Naive thymus-derived CD8-positive, alpha-beta T cell (primary cell): Measurements from ENCODE around the gene NR5A1. TPM values are rescaled to one million over a fixed set of nuclear protein-coding genes. Genes with fewer than 3 reads are reported as not detected.

Experiments
- ATAC-seq, 2 donors: fragments of 150-1000 bp; cut with Tn5 transposase in 1 of 2; sonication (Bioruptor Pico), chemical (Tn5 transposase) in 1 of 2; 1 replicate in 1 of 2; 2 replicates in 1 of 2; pipeline ENCODE4 v1.10.0; 2021; ENCODE audit warnings: mild to moderate bottlenecking in 2 of 2, moderate library complexity in 2 of 2
- POLR2A ChIA-PET: fragments of 350-600 bp; sonication (Branson Sonifier 250); formaldehyde crosslinking; loops from one replicate; lab custom pipeline; 2021; ENCODE audit warnings: antibody characterized with exemption; lab: Charles Lee
- DNase-seq, 10 donors: peaks; one replicate each; pipeline versions ENCODE4 v3.0.0 to v3.0.0-alpha.2; 2020 to 2022
- H3K27ac Mint-ChIP-seq, 10 donors: one replicate each; pipeline ENCODE4 v1.8.0; 2020 to 2022; ENCODE audit warnings: mild to moderate bottlenecking in 10 of 10, mixed read lengths in 10 of 10, moderate library complexity in 4 of 10, inconsistent platforms in 1 of 10
- H3K27me3 Mint-ChIP-seq, 5 donors: one replicate each; pipeline ENCODE4 v1.8.0; 2021 to 2022; ENCODE audit warnings: mixed read lengths in 5 of 5
- H3K36me3 Mint-ChIP-seq, 3 donors: one replicate each; pipeline ENCODE4 v1.8.0; 2020 to 2022; ENCODE audit warnings: mixed read lengths in 3 of 3, mild to moderate bottlenecking in 2 of 3, inconsistent platforms in 1 of 3
- H3K4me1 Mint-ChIP-seq, 4 donors: one replicate each; pipeline ENCODE4 v1.8.0; 2021 to 2022; ENCODE audit warnings: mixed read lengths in 4 of 4
- H3K4me3 Mint-ChIP-seq, 10 donors: one replicate each; pipeline ENCODE4 v1.8.0; 2020 to 2022; ENCODE audit warnings: mild to moderate bottlenecking in 10 of 10, mixed read lengths in 10 of 10, moderate library complexity in 6 of 10, inconsistent platforms in 1 of 10
- H3K9me3 Mint-ChIP-seq, 9 donors: one replicate each; pipeline ENCODE4 v1.8.0; 2020 to 2022; ENCODE audit warnings: mixed read lengths in 9 of 9, mild to moderate bottlenecking in 3 of 9, inconsistent platforms in 1 of 9, moderate library complexity in 1 of 9
- polyA plus RNA-seq, 3 donors: library from polyadenylated mRNA; unstranded; fragments of 300-500 nt; fragmentation: Illumina TruSeq; gene quantifications; one replicate each; pipeline ENCODE4 v1.2.3, GENCODE V29; 2021
- total RNA-seq, 8 experiments: library from RNA in 2 of 8; stranded (reverse) in 2 of 8; gene quantifications; one replicate each; pipeline ENCODE4 v1.2.3 and lab custom pipeline; 2021 to 2026

Gene NR5A1
- total and polyA plus RNA-seq, 5 experiments from 2014 or later, result not detected

GRCh38 chr9:124457887-124458431 lies 49.2 kb downstream of the NR5A1 start:
- POLR2A ChIA-PET, result no interaction called here
- Mint-ChIP-seq H3K4me3 (no peak overlapping the region), H3K36me3 (peaks cover 0 to 4% (median 0%) of the 10 kb centered on the region in 3 donors), H3K9me3 (peaks cover 0 to 14% (median 0%) of the 10 kb centered on the region in 9 donors), H3K27me3 (peaks cover 0 to 13% (median 0%) of the 10 kb centered on the region in 5 donors), H3K27ac (peak overlapping the region in 1 of 10 donors; percentile 72), H3K4me1 (no peaks in the 10 kb centered on the region)
- ATAC-seq (no peak), DNase-seq (no peak)

- Mint-ChIP-seq H3K4me1 (no peaks in the 10 kb centered on the region), H3K27me3 (peaks cover 3 to 18% (median 5%) of the 10 kb centered on the region in 5 donors), H3K27ac (peak overlapping the region in 3 of 10 donors; percentile 51 to 79 (median 72)), H3K4me3 (no peak overlapping the region), H3K36me3 (peaks cover 0 to 4% (median 0%) of the 10 kb centered on the region in 3 donors), H3K9me3 (peaks cover 0 to 14% (median 0%) of the 10 kb centered on the region in 9 donors)
- POLR2A ChIA-PET, result no interaction called here
- DNase-seq (no peak), ATAC-seq (no peak)
Observed at GRCh38 chr9:124457079-124457886, 49.9 kb downstream of the NR5A1 start.

GRCh38 chr9:124456341-124457078 lies 50.7 kb downstream of the NR5A1 start:
- peaks cover 0 to 1% (median 0%) of the 10 kb centered on the region in 4 donors for H3K4me1 Mint-ChIP-seq
- ATAC-seq, result no peak
- H3K9me3 Mint-ChIP-seq, result peaks cover 0 to 12% (median 0%) of the 10 kb centered on the region in 9 donors
- peak overlapping the region in 1 of 10 donors; percentile 79 for H3K27ac Mint-ChIP-seq
- DNase-seq, result no peak
- peaks cover 3 to 25% (median 10%) of the 10 kb centered on the region in 5 donors for H3K27me3 Mint-ChIP-seq
- POLR2A ChIA-PET, result no interaction called here
- H3K36me3 Mint-ChIP-seq, result peaks cover 0 to 4% (median 0%) of the 10 kb centered on the region in 3 donors
- no peak overlapping the region for H3K4me3 Mint-ChIP-seq

- no peak overlapping the region for H3K27ac Mint-ChIP-seq
Observed at GRCh38 chr9:124455820-124456219, 51.4 kb downstream of the NR5A1 start.

GRCh38 chr9:124454791-124455443 lies 52.3 kb downstream of the NR5A1 start:
- H3K36me3 Mint-ChIP-seq, result peaks cover 0 to 4% (median 0%) of the 10 kb centered on the region in 3 donors
- no peaks in the 10 kb centered on the region for H3K9me3 Mint-ChIP-seq
- peaks cover 8 to 39% (median 24%) of the 10 kb centered on the region in 5 donors for H3K27me3 Mint-ChIP-seq
- no peak for DNase-seq
- no peak for ATAC-seq
- peaks cover 0 to 12% (median 2%) of the 10 kb centered on the region in 4 donors for H3K4me1 Mint-ChIP-seq
- no peak overlapping the region for H3K4me3 Mint-ChIP-seq
- no peak overlapping the region for H3K27ac Mint-ChIP-seq
- POLR2A ChIA-PET, result no interaction called here

More at GRCh38 chr9:124455820-124456219, 51.4 kb downstream of the NR5A1 start:
- no peak for ATAC-seq
- POLR2A ChIA-PET, result no interaction called here
- Mint-ChIP-seq H3K27me3 (peaks cover 4 to 31% (median 17%) of the 10 kb centered on the region in 5 donors), H3K36me3 (peaks cover 0 to 4% (median 0%) of the 10 kb centered on the region in 3 donors), H3K4me3 (no peak overlapping the region), H3K9me3 (peaks cover 0 to 6% (median 0%) of the 10 kb centered on the region in 9 donors), H3K4me1 (peaks cover 0 to 6% (median 1%) of the 10 kb centered on the region in 4 donors)
- DNase-seq, result no peak

- Mint-ChIP-seq H3K27me3 (peaks cover 11 to 45% (median 29%) of the 10 kb centered on the region in 5 donors), H3K27ac (no peak overlapping the region), H3K36me3 (peaks cover 0 to 4% (median 0%) of the 10 kb centered on the region in 3 donors), H3K4me1 (peaks cover 0 to 12% (median 2%) of the 10 kb centered on the region in 4 donors), H3K9me3 (no peaks in the 10 kb centered on the region), H3K4me3 (no peak overlapping the region)
- ATAC-seq, result no peak
- no peak for DNase-seq
- POLR2A ChIA-PET, result no interaction called here
Observed at GRCh38 chr9:124454296-124454695, 52.9 kb downstream of the NR5A1 start.

GRCh38 chr9:124453586-124454191 lies 53.5 kb downstream of the NR5A1 start:
- Mint-ChIP-seq H3K4me3 (no peak overlapping the region), H3K4me1 (peaks cover 0 to 12% (median 2%) of the 10 kb centered on the region in 4 donors), H3K9me3 (no peaks in the 10 kb centered on the region), H3K27ac (no peak overlapping the region), H3K27me3 (peaks cover 11 to 50% (median 29%) of the 10 kb centered on the region in 5 donors), H3K36me3 (peaks cover 0 to 4% (median 0%) of the 10 kb centered on the region in 3 donors)
- ATAC-seq (no peak), DNase-seq (no peak)
- POLR2A ChIA-PET, result no interaction called here

- Mint-ChIP-seq H3K27ac (no peak overlapping the region), H3K36me3 (peaks cover 0 to 4% (median 0%) of the 10 kb centered on the region in 3 donors), H3K9me3 (no peaks in the 10 kb centered on the region), H3K4me3 (no peak overlapping the region), H3K27me3 (peaks cover 11 to 56% (median 35%) of the 10 kb centered on the region in 5 donors), H3K4me1 (peaks cover 0 to 12% (median 2%) of the 10 kb centered on the region in 4 donors)
- ATAC-seq (no peak), DNase-seq (no peak)
- POLR2A ChIA-PET, result no interaction called here
Observed at GRCh38 chr9:124452841-124453585, 54.2 kb downstream of the NR5A1 start.

GRCh38 chr9:124452326-124452725 lies 54.9 kb downstream of the NR5A1 start:
- H3K27ac Mint-ChIP-seq, result no peak overlapping the region
- H3K4me3 Mint-ChIP-seq, result no peak overlapping the region
- H3K36me3 Mint-ChIP-seq, result peaks cover 0 to 4% (median 0%) of the 10 kb centered on the region in 3 donors
- peaks cover 0 to 12% (median 2%) of the 10 kb centered on the region in 4 donors for H3K4me1 Mint-ChIP-seq
- ATAC-seq (no peak), DNase-seq (no peak)
- POLR2A ChIA-PET, result no interaction called here
- H3K27me3 Mint-ChIP-seq, result peaks cover 11 to 56% (median 35%) of the 10 kb centered on the region in 5 donors
- H3K9me3 Mint-ChIP-seq, result no peaks in the 10 kb centered on the region

GRCh38 chr9:124450931-124451661 lies 56.1 kb downstream of the NR5A1 start:
- peak overlapping the region in 1 of 10 donors; percentile 55 for H3K4me3 Mint-ChIP-seq

More at GRCh38 chr9:124450931-124451661, 56.1 kb downstream of the NR5A1 start:
- DNase-seq, result no peak
- H3K27ac Mint-ChIP-seq, result no peak overlapping the region
- no peaks in the 10 kb centered on the region for H3K9me3 Mint-ChIP-seq
- ATAC-seq, result no peak
- POLR2A ChIA-PET, result interaction anchor here (0.5 kb wide), 1 partner anchor 99 kb away, joined by 3 read pairs; no protein-coding TSS in a partner anchor
- H3K27me3 Mint-ChIP-seq, result peaks cover 12 to 61% (median 40%) of the 10 kb centered on the region in 5 donors
- peaks cover 0 to 4% (median 0%) of the 10 kb centered on the region in 3 donors for H3K36me3 Mint-ChIP-seq
- H3K4me1 Mint-ChIP-seq, result peaks cover 0 to 12% (median 2%) of the 10 kb centered on the region in 4 donors
